ENCODE measurements around the gene THBS2. TPM values are rescaled to one million over a fixed set of nuclear protein-coding genes. Genes with fewer than 3 reads are reported as not detected.

The THBS2 gene
- total and polyA plus RNA-seq, 8 donors: under 0.01 to 56.0 (median 2.4) TPM

DNA sequence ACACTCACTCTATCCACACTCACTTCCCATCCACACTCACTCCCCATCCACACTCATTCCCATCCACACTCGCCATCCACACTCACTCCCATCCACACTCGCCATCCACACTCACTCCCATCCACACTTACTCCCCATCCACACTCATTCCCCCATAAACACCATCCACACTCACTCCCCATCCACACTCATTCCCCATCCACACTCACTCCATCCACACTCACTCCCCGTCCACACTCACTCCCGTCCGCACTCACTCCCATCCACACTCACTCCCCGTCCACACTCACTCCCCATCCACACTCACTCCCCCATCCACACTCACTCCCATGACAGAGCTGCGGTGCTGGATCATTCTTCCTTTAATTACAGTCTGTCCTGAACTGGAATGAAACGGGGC lies 17.1 kb downstream of the THBS2 start:
- 81 to 94% (median 89%) methylated on average over 8 of the region's 8 CpGs for WGBS, 5 donors

DNA sequence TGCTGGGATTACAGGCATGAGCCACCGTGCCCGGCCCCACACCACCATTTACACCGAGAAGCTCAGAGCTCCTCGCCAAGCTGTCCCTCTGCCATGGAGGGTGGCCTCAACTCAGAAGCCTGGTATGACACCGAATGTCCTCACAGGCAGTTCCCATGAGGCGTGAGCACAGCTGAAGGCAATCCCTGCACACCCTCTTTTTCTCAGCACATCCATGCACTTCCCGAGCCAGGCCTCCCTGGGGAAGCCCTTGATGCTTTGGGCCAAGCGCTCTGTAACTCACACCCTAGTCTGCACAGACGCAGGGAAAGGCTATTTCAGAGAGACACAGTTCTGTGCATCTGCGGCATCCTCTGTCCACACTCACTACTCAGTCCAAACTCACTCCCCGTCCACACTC lies 18.4 kb downstream of the THBS2 start:
- WGBS, 5 donors: 91 to 98% (median 96%) methylated on average over 11 of the region's 11 CpGs
- Histone ChIP-seq H3K4me3 (no peak overlapping the region), H3K27ac (no peak overlapping the region), H3K27me3 (peaks cover 0 to 3% (median 0%) of the 10 kb centered on the region in 3 donors), H3K9me3 (peaks cover 0 to 9% (median 4%) of the 10 kb centered on the region in 4 donors), H3K4me1 (no peaks in the 10 kb centered on the region), H3K36me3 (peaks cover 0 to 25% (median 3%) of the 10 kb centered on the region in 4 donors)
- intact Hi-C loops (cut with DNase I; ENCODE audit: low total_unique reads): no loop called here
- no peak for DNase-seq
- TF ChIP-seq EP300 (IDR thresholded peaks at IDR 0.05): no peak
- TF ChIP-seq POLR2A (IDR thresholded peaks at IDR 0.05): no peak
- TF ChIP-seq, protein P1, sequence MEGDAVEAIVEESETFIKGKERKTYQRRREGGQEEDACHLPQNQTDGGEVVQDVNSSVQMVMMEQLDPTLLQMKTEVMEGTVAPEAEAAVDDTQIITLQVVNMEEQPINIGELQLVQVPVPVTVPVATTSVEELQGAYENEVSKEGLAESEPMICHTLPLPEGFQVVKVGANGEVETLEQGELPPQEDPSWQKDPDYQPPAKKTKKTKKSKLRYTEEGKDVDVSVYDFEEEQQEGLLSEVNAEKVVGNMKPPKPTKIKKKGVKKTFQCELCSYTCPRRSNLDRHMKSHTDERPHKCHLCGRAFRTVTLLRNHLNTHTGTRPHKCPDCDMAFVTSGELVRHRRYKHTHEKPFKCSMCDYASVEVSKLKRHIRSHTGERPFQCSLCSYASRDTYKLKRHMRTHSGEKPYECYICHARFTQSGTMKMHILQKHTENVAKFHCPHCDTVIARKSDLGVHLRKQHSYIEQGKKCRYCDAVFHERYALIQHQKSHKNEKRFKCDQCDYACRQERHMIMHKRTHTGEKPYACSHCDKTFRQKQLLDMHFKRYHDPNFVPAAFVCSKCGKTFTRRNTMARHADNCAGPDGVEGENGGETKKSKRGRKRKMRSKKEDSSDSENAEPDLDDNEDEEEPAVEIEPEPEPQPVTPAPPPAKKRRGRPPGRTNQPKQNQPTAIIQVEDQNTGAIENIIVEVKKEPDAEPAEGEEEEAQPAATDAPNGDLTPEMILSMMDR (IDR thresholded peaks at IDR 0.05): no peak
- TF ChIP-seq POLR2AphosphoS5 (IDR thresholded peaks at IDR 0.05): no peak

More for the DNA sequence above, 17.1 kb downstream of the THBS2 start:
- Histone ChIP-seq H3K36me3 (peaks cover 0 to 23% (median 3%) of the 10 kb centered on the region in 4 donors), H3K9me3 (peaks cover 0 to 9% (median 4%) of the 10 kb centered on the region in 4 donors), H3K27ac (no peak overlapping the region), H3K27me3 (peaks cover 0 to 3% (median 0%) of the 10 kb centered on the region in 3 donors), H3K4me3 (no peak overlapping the region), H3K4me1 (no peaks in the 10 kb centered on the region)
- TF ChIP-seq EP300 (IDR thresholded peaks at IDR 0.05): no peak
- TF ChIP-seq POLR2A (IDR thresholded peaks at IDR 0.05): no peak
- no peak for TF ChIP-seq POLR2AphosphoS5 (IDR thresholded peaks at IDR 0.05)
- TF ChIP-seq, protein P1 (IDR thresholded peaks at IDR 0.05): no peak
- DNase-seq: no peak
- intact Hi-C loops (cut with DNase I; ENCODE audit: low total_unique reads): no loop called here

DNA sequence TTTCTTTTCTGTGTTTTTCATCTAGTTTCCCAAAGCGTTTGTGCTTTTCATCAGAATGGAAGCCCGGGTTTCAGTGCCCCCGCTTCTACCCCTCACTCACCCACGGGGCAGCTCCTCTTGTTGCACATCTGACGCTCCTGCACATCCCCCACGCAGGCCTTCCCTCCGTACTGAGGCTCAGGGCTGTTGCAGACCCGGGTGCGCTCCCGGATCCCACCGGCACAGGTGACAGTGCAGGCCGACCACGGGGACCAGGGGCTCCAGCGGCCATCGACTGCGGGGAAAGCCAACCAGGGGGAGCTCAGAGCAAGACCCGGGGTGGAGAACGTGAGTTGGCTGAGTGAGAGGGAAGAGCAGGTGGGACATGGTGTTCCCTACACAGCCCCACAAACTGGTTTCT lies 19.0 kb downstream of the THBS2 start:
- 87 to 97% (median 94%) methylated on average over 18 of the region's 18 CpGs for WGBS, 5 donors
- intact Hi-C loops (cut with DNase I; ENCODE audit: low total_unique reads): no loop called here
- DNase-seq: peak in 1 of 2 donors; percentile 7

DNA sequence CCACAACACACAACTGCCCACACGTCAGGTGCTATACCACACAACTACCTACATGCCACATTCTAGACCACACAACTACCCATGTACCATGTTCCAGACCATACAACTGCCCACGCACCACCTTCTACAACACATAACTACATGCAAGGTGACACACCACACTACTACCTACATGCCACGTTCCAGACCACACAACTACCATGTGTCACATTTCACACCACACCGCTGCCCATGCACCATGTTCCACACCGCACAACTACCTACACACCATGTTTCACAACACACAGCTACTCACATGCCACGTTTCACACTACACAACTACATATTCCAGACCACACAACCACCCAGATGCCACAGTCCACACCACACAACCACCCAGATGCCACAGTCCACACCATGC lies 19.8 kb downstream of the THBS2 start:
- Histone ChIP-seq H3K4me3 (no peak overlapping the region), H3K4me1 (no peaks in the 10 kb centered on the region), H3K36me3 (peaks cover 0 to 25% (median 0%) of the 10 kb centered on the region in 4 donors), H3K9me3 (peaks cover 0 to 9% (median 4%) of the 10 kb centered on the region in 4 donors), H3K27ac (no peak overlapping the region), H3K27me3 (peaks cover 0 to 3% (median 0%) of the 10 kb centered on the region in 3 donors)
- peak in 1 of 2 donors; percentile 14 for DNase-seq
- 93 to 96% (median 93%) methylated on average over 6 of the region's 6 CpGs for WGBS, 5 donors
- no peak for TF ChIP-seq POLR2AphosphoS5 (IDR thresholded peaks at IDR 0.05)
- TF ChIP-seq, protein P1 (IDR thresholded peaks at IDR 0.05): no peak
- no peak for TF ChIP-seq EP300 (IDR thresholded peaks at IDR 0.05)
- TF ChIP-seq POLR2A (IDR thresholded peaks at IDR 0.05): no peak
- intact Hi-C loops (cut with DNase I; ENCODE audit: low total_unique reads): no loop called here

More for the DNA sequence above, 19.0 kb downstream of the THBS2 start:
- Histone ChIP-seq H3K27ac (no peak overlapping the region), H3K9me3 (peaks cover 0 to 9% (median 4%) of the 10 kb centered on the region in 4 donors), H3K4me3 (no peak overlapping the region), H3K36me3 (peaks cover 0 to 25% (median 3%) of the 10 kb centered on the region in 4 donors), H3K4me1 (no peaks in the 10 kb centered on the region), H3K27me3 (peaks cover 0 to 3% (median 0%) of the 10 kb centered on the region in 3 donors)
- no peak for TF ChIP-seq POLR2A (IDR thresholded peaks at IDR 0.05)
- TF ChIP-seq POLR2AphosphoS5 (IDR thresholded peaks at IDR 0.05): no peak
- TF ChIP-seq EP300 (IDR thresholded peaks at IDR 0.05): no peak
- TF ChIP-seq, protein P1 (IDR thresholded peaks at IDR 0.05): no peak
